Neuronal stem cell (in vitro differentiated cells): ENCODE measurements around the gene SERPINH1.

Experiments
- DNase-seq: peaks from one replicate; pipeline ENCODE4 v3.0.0-alpha.2; 2013; ENCODE audit warnings: low spot score
- H2AFZ ChIP-seq: one replicate; pipeline ENCODE4 v1.6.1; 2013; ENCODE audit warnings: mild to moderate bottlenecking, low read length, inconsistent platforms
- H2AK5ac ChIP-seq: 2 replicates; pipeline ENCODE4 v1.6.1; 2013; ENCODE audit warnings: low read depth, mild to moderate bottlenecking, inconsistent platforms, low read length, moderate library complexity, mixed read lengths
- H2BK120ac ChIP-seq: 2 replicates; pipeline ENCODE4 v1.6.1; 2013; ENCODE audit warnings: low read depth, mild to moderate bottlenecking, inconsistent platforms, low read length, moderate library complexity, mixed read lengths
- H2BK12ac ChIP-seq: one replicate; pipeline ENCODE4 v1.6.1; 2013; ENCODE audit warnings: low read length, inconsistent platforms
- H2BK15ac ChIP-seq: 2 replicates; pipeline ENCODE4 v1.6.1; 2013; ENCODE audit warnings: mild to moderate bottlenecking, low read length, inconsistent platforms, mixed read lengths
- H2BK5ac ChIP-seq: one replicate; pipeline ENCODE4 v1.6.1; 2013; ENCODE audit warnings: inconsistent platforms, mild to moderate bottlenecking, low read length, moderate library complexity
- H3K14ac ChIP-seq: one replicate; pipeline ENCODE4 v1.6.1; 2013; ENCODE audit warnings: low read length, inconsistent platforms
- H3K18ac ChIP-seq: 2 replicates; pipeline ENCODE4 v1.6.1; 2013; ENCODE audit warnings: low read length, inconsistent platforms
- H3K23ac ChIP-seq: 2 replicates; pipeline ENCODE4 v1.6.1; 2013; ENCODE audit warnings: low read depth, mild to moderate bottlenecking, mixed read lengths, low read length, inconsistent platforms; ENCODE audit not compliant: poor library complexity
- H3K27ac ChIP-seq: replicated peaks from 3 replicates; pipeline ENCODE4 v1.5.1; 2013; ENCODE audit warnings: low read length, inconsistent platforms
- H3K27me3 ChIP-seq, 3 experiments: 2 replicates each; pipeline ENCODE4 v1.6.1; 2013; ENCODE audit warnings: low read length in 3 of 3, mild to moderate bottlenecking in 2 of 3, inconsistent platforms in 1 of 3, low read depth in 1 of 3, mixed read lengths in 1 of 3, moderate library complexity in 1 of 3; ENCODE audit not compliant: control insufficient read depth in 3 of 3, insufficient read depth in 3 of 3
- H3K36me3 ChIP-seq, 2 donors: replicated peaks in 1 of 2; 2 replicates each; pipeline ENCODE4 v1.6.1; 2013; ENCODE audit warnings: low read length in 2 of 2; ENCODE audit not compliant: control insufficient read depth in 2 of 2, insufficient read depth in 2 of 2
- H3K4ac ChIP-seq: 2 replicates; pipeline ENCODE4 v1.6.1; 2013; ENCODE audit warnings: inconsistent platforms, mild to moderate bottlenecking, low read length, moderate library complexity
- H3K4me1 ChIP-seq, 2 donors: 1 replicate in 1 of 2; 2 replicates in 1 of 2; pipeline ENCODE4 v1.6.1; 2013; ENCODE audit warnings: low read length in 2 of 2, low read depth in 1 of 2; ENCODE audit not compliant: control insufficient read depth in 2 of 2, insufficient read depth in 1 of 2
- H3K4me2 ChIP-seq: one replicate; pipeline ENCODE4 v1.6.1; 2013; ENCODE audit warnings: mild to moderate bottlenecking, low read length, inconsistent platforms; ENCODE audit not compliant: insufficient read depth, poor library complexity, severe bottlenecking
- H3K4me3 ChIP-seq, 2 donors: 2 replicates each; pipeline ENCODE4 v1.5.1; 2013; ENCODE audit warnings: low read length in 2 of 2, mild to moderate bottlenecking in 2 of 2, inconsistent platforms in 1 of 2, moderate library complexity in 1 of 2
- H3K79me1 ChIP-seq: one replicate; pipeline ENCODE4 v1.6.1; 2013; ENCODE audit warnings: low read depth, mild to moderate bottlenecking, inconsistent platforms, low read length, moderate library complexity
- H3K9ac ChIP-seq: one replicate; pipeline ENCODE4 v1.6.1; 2013; ENCODE audit warnings: mild to moderate bottlenecking, low read depth, low read length, inconsistent platforms; ENCODE audit not compliant: poor library complexity
- H3K9me3 ChIP-seq, 2 donors: replicated peaks in 1 of 2; 2 replicates each; pipeline versions ENCODE3 to v1.6.1; 2013; ENCODE audit warnings: low read length in 2 of 2, mild to moderate bottlenecking in 2 of 2, inconsistent platforms in 1 of 2, low read depth in 1 of 2, mixed read lengths in 1 of 2, moderate library complexity in 1 of 2; ENCODE audit not compliant: control insufficient read depth in 2 of 2, insufficient read depth in 1 of 2
- H4K8ac ChIP-seq: one replicate; pipeline ENCODE4 v1.6.1; 2013; ENCODE audit warnings: low read depth, mild to moderate bottlenecking, inconsistent platforms, low read length, moderate library complexity
- H4K91ac ChIP-seq: one replicate; pipeline ENCODE4 v1.6.1; 2013; ENCODE audit warnings: low read length, low read depth, mild to moderate bottlenecking, inconsistent platforms; ENCODE audit not compliant: poor library complexity
- WGBS, 2 donors: extraction: QIAGEN DNeasy Blood & Tissue Kit; methylation state at CpG; one replicate each; pipeline ENCODE4 v1.1.7; 2013; ENCODE audit warnings: missing lambda C conversion rate in 2 of 2, mixed read lengths in 1 of 2; ENCODE audit not compliant: insufficient read length in 2 of 2, insufficient replicate concordance in 1 of 2; ENCODE audit errors: extremely low coverage in 2 of 2; 5-methylcytosine and 5-hydroxymethylcytosine counted together

The SERPINH1 gene

DNA sequence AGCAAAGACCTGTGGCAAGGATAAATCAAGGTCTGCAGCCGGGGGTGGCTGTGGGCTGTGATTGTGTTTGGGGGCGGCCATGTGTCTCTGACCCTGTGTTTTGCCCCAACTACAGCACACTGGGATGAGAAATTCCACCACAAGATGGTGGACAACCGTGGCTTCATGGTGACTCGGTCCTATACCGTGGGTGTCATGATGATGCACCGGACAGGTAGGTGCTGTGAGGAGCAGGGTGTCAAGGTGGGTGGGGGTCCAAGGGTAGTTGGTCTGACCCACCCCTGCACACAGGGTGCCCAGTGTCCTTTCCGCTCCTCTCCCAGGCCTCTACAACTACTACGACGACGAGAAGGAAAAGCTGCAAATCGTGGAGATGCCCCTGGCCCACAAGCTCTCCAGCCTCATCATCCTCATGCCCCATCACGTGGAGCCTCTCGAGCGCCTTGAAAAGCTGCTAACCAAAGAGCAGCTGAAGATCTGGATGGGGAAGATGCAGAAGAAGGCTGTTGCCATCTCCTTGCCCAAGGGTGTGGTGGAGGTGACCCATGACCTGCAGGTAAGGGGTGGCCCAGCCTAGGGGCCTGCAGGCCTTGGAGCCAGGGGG, 6.7 kb downstream of the SERPINH1 start:
- no peak overlapping the region for H3K18ac ChIP-seq
- no peak overlapping the region for H3K27ac ChIP-seq
- WGBS, 2 donors: no CpG with 5 or more reads among the region's 14 CpGs
- no peak overlapping the region for H2AK5ac ChIP-seq
- no peak overlapping the region for H3K14ac ChIP-seq
- H3K4ac ChIP-seq: no peak overlapping the region
- H3K9me3 ChIP-seq: no peaks in the 10 kb centered on the region
- H4K8ac ChIP-seq: no peak overlapping the region
- peak overlapping the region; percentile 46 for H3K9ac ChIP-seq
- DNase-seq: no peak
- no peak overlapping the region for H2BK5ac ChIP-seq
- no peak overlapping the region for H2BK120ac ChIP-seq
- H3K23ac ChIP-seq: peak overlapping the region; percentile 32
- H2BK15ac ChIP-seq: no peak overlapping the region
- peaks cover 66 to 100% of the 10 kb centered on the region in 2 donors for H3K36me3 ChIP-seq
- H3K79me1 ChIP-seq: peaks cover 10% of the 10 kb centered on the region
- no peak overlapping the region for H3K4me2 ChIP-seq
- no peak overlapping the region for H4K91ac ChIP-seq
- H3K4me3 ChIP-seq: no peak overlapping the region
- no peak overlapping the region for H2AFZ ChIP-seq
- no peak overlapping the region for H2BK12ac ChIP-seq
- H3K4me1 ChIP-seq: peaks cover 22 to 25% of the 10 kb centered on the region in 2 donors
- H3K27me3 ChIP-seq: no peaks in the 10 kb centered on the region

DNA sequence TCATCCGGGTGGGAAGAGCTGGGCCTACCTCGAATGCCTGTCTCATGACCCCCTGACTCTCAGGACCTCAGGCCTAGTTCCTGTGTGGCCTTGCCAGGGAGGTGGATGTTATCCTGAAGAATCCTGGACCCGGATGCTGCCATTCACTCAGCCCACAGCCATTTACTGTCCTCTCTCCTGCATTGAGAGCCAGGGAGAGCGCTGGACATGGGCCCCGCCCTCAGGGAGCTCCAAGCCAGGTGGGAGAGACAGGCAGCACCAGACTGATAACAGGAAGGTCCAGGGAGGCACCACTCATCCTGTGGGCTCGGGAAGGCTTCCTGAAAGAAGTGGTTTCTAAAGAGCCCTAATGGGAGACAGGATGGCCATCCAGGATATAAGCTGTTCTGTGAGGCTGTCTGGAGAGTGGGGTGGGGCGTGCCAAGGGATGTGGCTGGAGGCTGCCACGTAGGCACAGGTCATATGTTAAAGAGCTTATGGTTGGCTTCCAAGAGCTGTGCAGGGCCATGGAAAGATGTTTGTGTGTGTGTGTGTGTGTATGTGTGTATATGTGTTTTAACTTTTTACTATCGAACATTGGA, 8.6 kb downstream of the SERPINH1 start:
- H3K23ac ChIP-seq: no peak overlapping the region
- no peak overlapping the region for H2BK120ac ChIP-seq
- H3K4me3 ChIP-seq: no peak overlapping the region
- no peak overlapping the region for H3K27ac ChIP-seq
- no peaks in the 10 kb centered on the region for H3K27me3 ChIP-seq
- peaks cover 10% of the 10 kb centered on the region for H3K79me1 ChIP-seq
- H4K91ac ChIP-seq: no peak overlapping the region
- H2AK5ac ChIP-seq: no peak overlapping the region
- H3K4ac ChIP-seq: no peak overlapping the region
- no peak overlapping the region for H3K9ac ChIP-seq
- H3K4me2 ChIP-seq: no peak overlapping the region
- H3K14ac ChIP-seq: no peak overlapping the region
- no peak overlapping the region for H2BK5ac ChIP-seq
- no peak overlapping the region for H2BK15ac ChIP-seq
- no peak overlapping the region for H2BK12ac ChIP-seq
- peaks cover 4 to 7% of the 10 kb centered on the region in 2 donors for H3K4me1 ChIP-seq
- no peak for DNase-seq
- H4K8ac ChIP-seq: no peak overlapping the region
- WGBS, 2 donors: no CpG with 5 or more reads among the region's 9 CpGs
- no peaks in the 10 kb centered on the region for H3K9me3 ChIP-seq
- peaks cover 74 to 98% of the 10 kb centered on the region in 2 donors for H3K36me3 ChIP-seq
- H2AFZ ChIP-seq: no peak overlapping the region
- H3K18ac ChIP-seq: no peak overlapping the region

DNA sequence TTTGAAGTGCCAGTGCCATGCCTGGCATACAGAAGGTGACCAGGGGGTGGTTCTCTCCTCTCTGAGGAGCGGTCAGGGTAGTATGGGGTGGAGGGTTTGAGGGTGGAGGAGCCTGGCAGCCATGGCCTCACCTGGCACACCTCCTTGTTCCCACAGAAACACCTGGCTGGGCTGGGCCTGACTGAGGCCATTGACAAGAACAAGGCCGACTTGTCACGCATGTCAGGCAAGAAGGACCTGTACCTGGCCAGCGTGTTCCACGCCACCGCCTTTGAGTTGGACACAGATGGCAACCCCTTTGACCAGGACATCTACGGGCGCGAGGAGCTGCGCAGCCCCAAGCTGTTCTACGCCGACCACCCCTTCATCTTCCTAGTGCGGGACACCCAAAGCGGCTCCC, 9.6 kb downstream of the SERPINH1 start:
- Histone ChIP-seq H3K27me3 (no peaks in the 10 kb centered on the region), H3K27ac (no peak overlapping the region), H3K4me1 (peaks cover 2 to 3% of the 10 kb centered on the region in 2 donors), H2BK15ac (no peak overlapping the region), H3K23ac (no peak overlapping the region), H3K4me3 (no peak overlapping the region), H3K9ac (no peak overlapping the region), H3K14ac (no peak overlapping the region), H2BK120ac (no peak overlapping the region), H3K79me1 (peaks cover 3% of the 10 kb centered on the region), H4K8ac (no peak overlapping the region), H4K91ac (no peak overlapping the region), H3K9me3 (no peaks in the 10 kb centered on the region), H3K18ac (no peak overlapping the region), H2AFZ (no peak overlapping the region), H3K4ac (no peak overlapping the region), H2BK5ac (no peak overlapping the region), H3K4me2 (no peak overlapping the region), H2AK5ac (no peak overlapping the region), H3K36me3 (peaks cover 66 to 88% of the 10 kb centered on the region in 2 donors), H2BK12ac (no peak overlapping the region)
- no peak for DNase-seq
- WGBS, 2 donors: no CpG with 5 or more reads among the region's 14 CpGs

DNA sequence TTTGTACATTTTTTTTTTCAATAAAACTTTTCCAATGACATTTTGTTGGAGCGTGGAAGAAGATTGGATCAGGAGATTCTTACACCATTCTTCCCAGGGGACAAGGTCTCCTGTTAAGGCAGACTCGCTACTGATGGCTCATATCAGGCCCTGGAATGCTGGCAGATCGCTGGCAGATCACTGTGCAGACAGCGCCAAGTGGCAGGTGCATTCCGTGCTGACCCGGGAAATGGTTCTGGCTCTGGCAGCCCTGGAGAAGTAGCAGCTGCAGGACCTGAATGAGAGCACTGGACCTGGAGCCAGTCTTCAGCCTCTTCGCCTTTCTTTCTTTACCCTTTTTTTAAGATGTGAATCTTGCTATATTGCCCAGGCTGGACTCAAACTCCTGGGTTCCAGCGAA, 10.7 kb downstream of the SERPINH1 start:
- H3K4me3 ChIP-seq: no peak overlapping the region
- no peak overlapping the region for H2AK5ac ChIP-seq
- no peak overlapping the region for H3K27ac ChIP-seq
- H3K27me3 ChIP-seq: no peaks in the 10 kb centered on the region
- no peak overlapping the region for H3K4me2 ChIP-seq
- H3K23ac ChIP-seq: no peak overlapping the region
- peaks cover 2 to 3% of the 10 kb centered on the region in 2 donors for H3K4me1 ChIP-seq
- no peak overlapping the region for H3K4ac ChIP-seq
- no peak overlapping the region for H2BK12ac ChIP-seq
- H3K9me3 ChIP-seq: no peaks in the 10 kb centered on the region
- no CpG with 5 or more reads among the region's 8 CpGs for WGBS, 2 donors
- no peak overlapping the region for H3K14ac ChIP-seq
- no peak overlapping the region for H2BK15ac ChIP-seq
- H4K8ac ChIP-seq: no peak overlapping the region
- peaks cover 3% of the 10 kb centered on the region for H3K79me1 ChIP-seq
- H3K9ac ChIP-seq: no peak overlapping the region
- no peak overlapping the region for H2BK5ac ChIP-seq
- H3K36me3 ChIP-seq: peaks cover 58 to 77% of the 10 kb centered on the region in 2 donors
- H3K18ac ChIP-seq: no peak overlapping the region
- H2BK120ac ChIP-seq: no peak overlapping the region
- H4K91ac ChIP-seq: no peak overlapping the region
- no peak for DNase-seq
- H2AFZ ChIP-seq: no peak overlapping the region
